IMR-90 (cell line): ENCODE data around the gene SHC4. TPM values are rescaled to one million over a fixed set of nuclear protein-coding genes. Genes with fewer than 3 reads are reported as not detected.

Experiments
- ATAC-seq: fragments of 200-7000 bp; cut with Tn5 transposase; 2 replicates; pipeline ENCODE4 v1.9.1; 2020; ENCODE audit warnings: low read depth, mild to moderate bottlenecking, moderate library complexity
- BruUV-seq: library from RNA; stranded (reverse); fragments of 400-500 nt; replicated peaks from 2 replicates; lab custom pipeline; 2021; lab: Mats Ljungman, UMichigan
- CTCF ChIA-PET: fragments of 300-600 bp; formaldehyde crosslinking; extraction: SDS; loops from one replicate; lab custom pipeline; 2021; ENCODE audit warnings: antibody characterized with exemption; lab: Yijun Ruan, JAX
- POLR2A ChIA-PET: fragments of 300-600 bp; sonication (Branson Sonifier 250); formaldehyde crosslinking; loops from one replicate; lab custom pipeline; 2022; ENCODE audit warnings: antibody characterized with exemption; ENCODE audit not compliant: unreplicated experiment; lab: Charles Lee
- DNase-seq: peaks from one replicate; pipeline ENCODE4 v3.0.0; 2013
- H2AFZ ChIP-seq: replicated peaks from 2 replicates; pipeline ENCODE3; 2013; ENCODE audit warnings: low read length, mild to moderate bottlenecking; ENCODE audit not compliant: poor library complexity
- H2AK5ac ChIP-seq: 2 replicates; pipeline ENCODE4 v1.6.1; 2013; ENCODE audit warnings: low read depth, low read length, inconsistent platforms
- H2AK9ac ChIP-seq: replicated peaks from 2 replicates; pipeline ENCODE3; 2013; ENCODE audit warnings: mild to moderate bottlenecking, low read depth, low read length, moderate library complexity; ENCODE audit not compliant: poor library complexity
- H2BK120ac ChIP-seq: 2 replicates; pipeline ENCODE4 v1.6.1; 2013; ENCODE audit warnings: low read depth, low read length, inconsistent platforms
- H2BK15ac ChIP-seq: 3 replicates; pipeline ENCODE4 v1.6.1; 2013; ENCODE audit warnings: low read depth, low read length, inconsistent platforms
- H2BK20ac ChIP-seq: 2 replicates; pipeline ENCODE4 v1.6.1; 2013; ENCODE audit warnings: low read depth, mild to moderate bottlenecking, inconsistent platforms, low read length, moderate library complexity
- H2BK5ac ChIP-seq: 2 replicates; pipeline ENCODE4 v1.6.1; 2013; ENCODE audit warnings: mild to moderate bottlenecking, low read depth, low read length, inconsistent platforms; ENCODE audit not compliant: poor library complexity, severe bottlenecking
- H3K14ac ChIP-seq: replicated peaks from 2 replicates; pipeline ENCODE4 v1.6.1; 2013; ENCODE audit warnings: low read depth, low read length, inconsistent platforms
- H3K18ac ChIP-seq: 2 replicates; pipeline ENCODE4 v1.6.1; 2013; ENCODE audit warnings: low read depth, low read length, control low read depth
- H3K23ac ChIP-seq: 2 replicates; pipeline ENCODE4 v1.6.1; 2013; ENCODE audit warnings: low read depth, low read length, inconsistent platforms
- H3K27ac ChIP-seq: 2 replicates; pipeline ENCODE4 v1.5.1; 2013; ENCODE audit warnings: mild to moderate bottlenecking, control low read depth, low read length; ENCODE audit not compliant: insufficient read depth
- H3K27me3 ChIP-seq: 2 replicates; pipeline ENCODE4 v1.6.1; 2013; ENCODE audit warnings: low read length; ENCODE audit not compliant: control insufficient read depth, insufficient read depth
- H3K36me3 ChIP-seq: 2 replicates; pipeline ENCODE4 v1.6.1; 2013; ENCODE audit warnings: low read length, mixed read lengths; ENCODE audit not compliant: control insufficient read depth, insufficient read depth
- H3K4ac ChIP-seq: 2 replicates; pipeline ENCODE4 v1.6.1; 2013; ENCODE audit warnings: low read depth, low read length, inconsistent platforms
- H3K4me1 ChIP-seq: 2 replicates; pipeline ENCODE4 v1.6.1; 2013; ENCODE audit warnings: low read length, mixed read lengths; ENCODE audit not compliant: control insufficient read depth, insufficient read depth
- H3K4me2 ChIP-seq: 2 replicates; pipeline ENCODE4 v1.6.1; 2013; ENCODE audit warnings: low read depth, mild to moderate bottlenecking, control low read depth, low read length, moderate library complexity
- H3K4me3 ChIP-seq: 2 replicates; pipeline ENCODE4 v1.5.1; 2013; ENCODE audit warnings: low read depth, mild to moderate bottlenecking, control low read depth, low read length, moderate library complexity; ENCODE audit not compliant: insufficient read depth
- H3K56ac ChIP-seq: 2 replicates; pipeline ENCODE4 v1.6.1; 2013; ENCODE audit warnings: low read length, inconsistent platforms; ENCODE audit not compliant: insufficient read depth; ENCODE audit errors: extremely low read depth
- H3K79me1 ChIP-seq, 2 experiments: 2 replicates each; pipeline ENCODE4 v1.6.1; 2013; ENCODE audit warnings: low read length in 2 of 2, inconsistent platforms in 1 of 2, low read depth in 1 of 2
- H3K9ac ChIP-seq: 2 replicates; pipeline ENCODE4 v1.6.1; 2013; ENCODE audit warnings: low read depth, low read length, control low read depth
- H3K9me1 ChIP-seq: 2 replicates; pipeline ENCODE4 v1.6.1; 2013; ENCODE audit warnings: low read length, inconsistent platforms; ENCODE audit not compliant: insufficient read depth
- H3K9me3 ChIP-seq: 2 replicates; pipeline ENCODE4 v1.6.1; 2013; ENCODE audit warnings: low read length; ENCODE audit not compliant: control insufficient read depth, insufficient read depth
- H4K20me1 ChIP-seq: 2 replicates; pipeline ENCODE4 v1.6.1; 2013; ENCODE audit warnings: low read length, inconsistent platforms; ENCODE audit not compliant: insufficient read depth
- H4K5ac ChIP-seq: 2 replicates; pipeline ENCODE4 v1.6.1; 2013; ENCODE audit warnings: mild to moderate bottlenecking, low read depth, low read length, control low read depth
- H4K8ac ChIP-seq, 2 experiments: 2 replicates each; pipeline ENCODE4 v1.6.1; 2013; ENCODE audit warnings: low read depth in 2 of 2, low read length in 2 of 2, control low read depth in 1 of 2, inconsistent platforms in 1 of 2
- H4K91ac ChIP-seq: 2 replicates; pipeline ENCODE4 v1.6.1; 2013; ENCODE audit warnings: low read depth, low read length, inconsistent platforms; ENCODE audit not compliant: insufficient read depth
- BHLHE40 ChIP-seq: fragments of 150-350 bp; IDR thresholded peaks from 2 replicates; pipeline ENCODE4 v1.6.1; 2016; ENCODE audit warnings: mild to moderate bottlenecking, low read depth, low read length
- CEBPB ChIP-seq: IDR thresholded peaks from 2 replicates; pipeline ENCODE4 v1.6.1; 2012; ENCODE audit warnings: low read depth, low read length, improper control_type of control experiment
- CHD1 ChIP-seq: IDR thresholded peaks from 2 replicates; pipeline ENCODE4 v1.6.1; 2012; ENCODE audit warnings: low read depth, low read length, improper control_type of control experiment
- CTCF ChIP-seq: conservative IDR thresholded peaks from 2 replicates; pipeline ENCODE4 v1.5.1; 2012; ENCODE audit warnings: mild to moderate bottlenecking, low read depth, low read length, improper control_type of control experiment
- FOS ChIP-seq: fragments of 150-350 bp; IDR thresholded peaks from 2 replicates; pipeline ENCODE4 v1.6.1; 2016; ENCODE audit warnings: low read depth, low read length
- MAZ ChIP-seq: IDR thresholded peaks from 2 replicates; pipeline ENCODE4 v1.6.1; 2012; ENCODE audit warnings: low read depth, mild to moderate bottlenecking, low read length, improper control_type of control experiment, moderate library complexity, borderline replicate concordance
- MXI1 ChIP-seq: IDR thresholded peaks from 2 replicates; pipeline ENCODE4 v1.6.1; 2012; ENCODE audit warnings: low read depth, mild to moderate bottlenecking, low read length, moderate library complexity, borderline replicate concordance
- NFE2L2 ChIP-seq: fragments of 150-350 bp; IDR thresholded peaks from 2 replicates; pipeline ENCODE4 v1.6.1; 2016; ENCODE audit warnings: low read depth, mild to moderate bottlenecking, low read length
- POLR2A ChIP-seq: IDR thresholded peaks from 2 replicates; pipeline ENCODE4 v1.6.1; 2012; ENCODE audit warnings: mild to moderate bottlenecking, low read depth, low read length
- RAD21 ChIP-seq: IDR thresholded peaks from 2 replicates; pipeline ENCODE4 v1.6.1; 2012; ENCODE audit warnings: low read length, improper control_type of control experiment
- RCOR1 ChIP-seq: IDR thresholded peaks from 2 replicates; pipeline ENCODE4 v1.6.1; 2012; ENCODE audit warnings: mild to moderate bottlenecking, low read length, improper control_type of control experiment; ENCODE audit not compliant: insufficient replicate concordance
- RFX5 ChIP-seq: IDR thresholded peaks from 2 replicates; pipeline ENCODE4 v1.8.0; 2012; ENCODE audit warnings: low read depth, mild to moderate bottlenecking, low read length, moderate library complexity
- SMC3 ChIP-seq: fragments of 150-350 bp; IDR thresholded peaks from 2 replicates; pipeline ENCODE4 v1.6.1; 2016; ENCODE audit warnings: low read depth, mild to moderate bottlenecking, antibody characterized with exemption, low read length, moderate library complexity
- WGBS, 2 experiments: methylation state at CpG; one replicate each; pipeline versions ENCODE4 v1.1.5 to v1.1.7; 2013; ENCODE audit warnings: missing lambda C conversion rate in 2 of 2; ENCODE audit not compliant: insufficient read length in 1 of 2; ENCODE audit errors: extremely low coverage in 2 of 2; 5-methylcytosine and 5-hydroxymethylcytosine counted together
- dilution Hi-C: fragments of 300-500 bp; cut with HindIII; formaldehyde crosslinking; loops from one replicate; pipeline ENCODE4 v1.14.3; 2018; ENCODE audit warnings: low sequenced_read_pairs; ENCODE audit not compliant: unreplicated experiment
- in situ Hi-C: fragments of 300-500 bp; cut with MboI; formaldehyde crosslinking; loops from 3 replicates; pipeline ENCODE4 v1.14.3; 2019; ENCODE audit warnings: low sequenced_read_pairs, inconsistent platforms, mixed read lengths
- intact Hi-C: fragments of 100-400 bp; cut with micrococcal nuclease; formaldehyde crosslinking; loops from 2 replicates; pipeline ENCODE4 v1.10.0; 2022
- polyA plus RNA-seq, 3 experiments: library from polyadenylated mRNA; depleted of rRNA; stranded (reverse); fragments of >200 nt; gene quantifications; 2 replicates each; pipeline ENCODE4 v1.2.3, GENCODE V29; 2012; ENCODE audit warnings: low replicate concordance in 1 of 3
- total RNA-seq: library from RNA; depleted of rRNA; stranded (reverse); fragments of >200 nt; gene quantifications from 2 replicates; pipeline ENCODE4 v1.2.3, GENCODE V29; 2012
- TF ChIP-seq, protein P1 (sequence below): fragments of 150-350 bp; IDR thresholded peaks from 2 replicates; pipeline ENCODE4 v1.6.1; 2017; ENCODE audit warnings: mild to moderate bottlenecking, antibody characterized with exemption, low read length, low read depth
- TF ChIP-seq, protein P2 (sequence below): fragments of 150-350 bp; IDR thresholded peaks from 2 replicates; pipeline ENCODE4 v1.6.1; 2016; ENCODE audit warnings: low read depth, mild to moderate bottlenecking, low read length, moderate library complexity, borderline replicate concordance

SHC4 gene
- total and polyA plus RNA-seq, 2 of the 4 experiments (the other 2 are of a cell fraction): 0.91 to 2.7 TPM

- no TSS peak for BruUV-seq
- WGBS, 2 experiments: 83% methylated on average over 1 of the region's 4 CpGs; no CpG with 5 or more reads in 1 of the 2 experiments
Measured at GRCh38 chr15:48898032-48898431, 65.7 kb downstream of the SHC4 start.

More at GRCh38 chr15:48898032-48898431, 65.7 kb downstream of the SHC4 start:
- H2AK9ac ChIP-seq: no peak overlapping the region
- ChIA-PET CTCF (interaction anchor here (1.3 kb wide), 1 partner anchor 78 kb away, joined by 3 read pairs; no protein-coding TSS in a partner anchor), POLR2A (no interaction called here)
- TF ChIP-seq CTCF (no peak), MXI1 (no peak), NFE2L2 (no peak), RCOR1 (no peak), POLR2A (no peak), BHLHE40 (no peak), RAD21 (no peak), RFX5 (no peak), MAZ (no peak), CEBPB (no peak), SMC3 (no peak), CHD1 (no peak), FOS (no peak)
- TF ChIP-seq, protein P1, sequence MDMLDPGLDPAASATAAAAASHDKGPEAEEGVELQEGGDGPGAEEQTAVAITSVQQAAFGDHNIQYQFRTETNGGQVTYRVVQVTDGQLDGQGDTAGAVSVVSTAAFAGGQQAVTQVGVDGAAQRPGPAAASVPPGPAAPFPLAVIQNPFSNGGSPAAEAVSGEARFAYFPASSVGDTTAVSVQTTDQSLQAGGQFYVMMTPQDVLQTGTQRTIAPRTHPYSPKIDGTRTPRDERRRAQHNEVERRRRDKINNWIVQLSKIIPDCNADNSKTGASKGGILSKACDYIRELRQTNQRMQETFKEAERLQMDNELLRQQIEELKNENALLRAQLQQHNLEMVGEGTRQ: no peak
- TF ChIP-seq, protein P2, sequence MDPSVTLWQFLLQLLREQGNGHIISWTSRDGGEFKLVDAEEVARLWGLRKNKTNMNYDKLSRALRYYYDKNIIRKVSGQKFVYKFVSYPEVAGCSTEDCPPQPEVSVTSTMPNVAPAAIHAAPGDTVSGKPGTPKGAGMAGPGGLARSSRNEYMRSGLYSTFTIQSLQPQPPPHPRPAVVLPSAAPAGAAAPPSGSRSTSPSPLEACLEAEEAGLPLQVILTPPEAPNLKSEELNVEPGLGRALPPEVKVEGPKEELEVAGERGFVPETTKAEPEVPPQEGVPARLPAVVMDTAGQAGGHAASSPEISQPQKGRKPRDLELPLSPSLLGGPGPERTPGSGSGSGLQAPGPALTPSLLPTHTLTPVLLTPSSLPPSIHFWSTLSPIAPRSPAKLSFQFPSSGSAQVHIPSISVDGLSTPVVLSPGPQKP: no peak
- intact Hi-C loops (no loop called here), dilution Hi-C loops (no loop called here), in situ Hi-C loops (no loop called here)
- peak overlapping the region; percentile 75 for H3K18ac ChIP-seq
- peak overlapping the region; percentile 1 for H2AFZ ChIP-seq
- H2BK5ac ChIP-seq: peak overlapping the region; percentile 78
- H2BK15ac ChIP-seq: peak overlapping the region; percentile 56; the same call in 2 of the 3 replicates
- peak overlapping the region; percentile 86; the same call in 1 of the 2 replicates for H3K4ac ChIP-seq
- peak overlapping the region; percentile 91 for H2BK120ac ChIP-seq
- peak overlapping the region; percentile 61 for H4K91ac ChIP-seq
- H3K36me3 ChIP-seq: no peaks in the 10 kb centered on the region
- H3K4me1 ChIP-seq: peaks cover 12% of the 10 kb centered on the region
- H3K23ac ChIP-seq: peak overlapping the region; percentile 74
- no peaks in the 10 kb centered on the region for H4K20me1 ChIP-seq
- H3K14ac ChIP-seq: peak overlapping the region; percentile 80
- H2AK5ac ChIP-seq: peak overlapping the region; percentile 54
- peak overlapping the region; percentile 49; the same call in 1 of the 2 replicates for H4K5ac ChIP-seq
- H2BK20ac ChIP-seq: peak overlapping the region; percentile 78
- no peaks in the 10 kb centered on the region for H3K27me3 ChIP-seq
- H3K4me2 ChIP-seq: peak overlapping the region; percentile 85; the same call in 1 of the 2 replicates
- H3K9me3 ChIP-seq: no peaks in the 10 kb centered on the region
- H4K8ac ChIP-seq: peak overlapping the region; percentile 71 to 90; a peak in 3 of 4 replicates
- no peak overlapping the region for H3K56ac ChIP-seq
- no peak overlapping the region for H3K9ac ChIP-seq
- no peak for DNase-seq
- peaks cover 11 to 18% of the 10 kb centered on the region in 2 experiments for H3K79me1 ChIP-seq
- no peak for ATAC-seq
- H3K27ac ChIP-seq: no peak overlapping the region
- no peak overlapping the region for H3K4me3 ChIP-seq
- peaks cover 8% of the 10 kb centered on the region for H3K9me1 ChIP-seq
